HG02852 (cell line): ENCODE data around the gene MYL9.
"Not testable (repeated sequence)": the region's sequence is repeated elsewhere in the genome, so short reads cannot be mapped to it uniquely, and the experiment has no call there.

Source experiments
- ATAC-seq: cut with Tn5 transposase; IDR thresholded peaks from one replicate; pipeline ENCODE4 v1.9.1; 2021; ENCODE audit warnings: mild to moderate bottlenecking, moderate library complexity; ENCODE audit not compliant: unreplicated experiment

The MYL9 gene

GRCh38 chr20:36541227-36541767 lies at the start of gene MYL9:
Gene MYL9, plus strand, starts transcription at chr20:36541519. Its CDS starts 3,366 bp downstream, at chr20:36544885.
- ATAC-seq, result no peak

- ATAC-seq, result no peak
Measured at GRCh38 chr20:36491901-36492617, 49.3 kb upstream of the MYL9 start.

GRCh38 chr20:36493051-36493800 lies 48.1 kb upstream of the MYL9 start:
- ATAC-seq, result no peak

GRCh38 chr20:36493801-36494114 lies 47.6 kb upstream of the MYL9 start:
- no peak for ATAC-seq

GRCh38 chr20:36496707-36497669 lies 44.3 kb upstream of the MYL9 start:
- no peak for ATAC-seq

GRCh38 chr20:36497856-36498255 lies 43.5 kb upstream of the MYL9 start:
- no peak for ATAC-seq

- no peak for ATAC-seq
Measured at GRCh38 chr20:36498386-36499179, 42.7 kb upstream of the MYL9 start.

GRCh38 chr20:36499211-36499610 lies 42.1 kb upstream of the MYL9 start:
- no peak for ATAC-seq

- no peak for ATAC-seq
Measured at GRCh38 chr20:36499723-36500501, 41.4 kb upstream of the MYL9 start.

GRCh38 chr20:36501367-36502006 lies 39.8 kb upstream of the MYL9 start:
- no peak for ATAC-seq

GRCh38 chr20:36504295-36504694 lies 37.0 kb upstream of the MYL9 start:
- no peak for ATAC-seq

- no peak for ATAC-seq
Measured at GRCh38 chr20:36506253-36506652, 35.1 kb upstream of the MYL9 start.

GRCh38 chr20:36507746-36508145 lies 33.6 kb upstream of the MYL9 start:
- ATAC-seq, result no peak

- no peak for ATAC-seq
Measured at GRCh38 chr20:36519012-36519719, 22.2 kb upstream of the MYL9 start.

GRCh38 chr20:36519944-36520343 lies 21.4 kb upstream of the MYL9 start:
- ATAC-seq, result no peak

- no peak for ATAC-seq
Measured at GRCh38 chr20:36521526-36521925, 19.8 kb upstream of the MYL9 start.

GRCh38 chr20:36522412-36522811 lies 18.9 kb upstream of the MYL9 start:
- not testable (repeated sequence) for ATAC-seq

- no peak for ATAC-seq
Measured at GRCh38 chr20:36523341-36523740, 18.0 kb upstream of the MYL9 start.
